Fibroblast of pulmonary artery (primary cell): ENCODE measurements around the gene ERAS.

ENCODE experiments used
- DNase-seq: peaks from one replicate; pipeline ENCODE4 v3.0.0-alpha.2; 2010; ENCODE audit warnings: low read depth
- H3K4me3 ChIP-seq: replicated peaks from 2 replicates; pipeline ENCODE4 v1.5.1; 2011; ENCODE audit warnings: low read depth, mild to moderate bottlenecking, control low read depth, low read length, moderate library complexity
- CTCF ChIP-seq: IDR thresholded peaks from 2 replicates; pipeline ENCODE4 v1.5.1; 2011; ENCODE audit warnings: mild to moderate bottlenecking, control low read depth, low read length, inconsistent platforms; ENCODE audit errors: missing control alignments

The ERAS gene

GRCh38 chrX:48826135-48826875 lies at the start of gene ERAS:
Gene ERAS, plus strand, starts transcription at chrX:48826513. Its CDS starts 2,611 bp downstream, at chrX:48829124.
- TF ChIP-seq CTCF, result no peak
- no peak within 1 kb of the TSS for H3K4me3 ChIP-seq
- DNase-seq, result no peak

GRCh38 chrX:48776818-48777439 lies 49.4 kb upstream of the ERAS start:
- no peak overlapping the region for H3K4me3 ChIP-seq
- TF ChIP-seq CTCF, result no peak

GRCh38 chrX:48779399-48779798 lies 46.9 kb upstream of the ERAS start:
- no peak for DNase-seq
- no peak overlapping the region for H3K4me3 ChIP-seq
- TF ChIP-seq CTCF, result no peak

More at GRCh38 chrX:48776818-48777439, 49.4 kb upstream of the ERAS start:
- DNase-seq, result no peak

GRCh38 chrX:48781705-48782104 lies 44.6 kb upstream of the ERAS start:
- DNase-seq, result no peak
- TF ChIP-seq CTCF, result no peak
- H3K4me3 ChIP-seq, result no peak overlapping the region

GRCh38 chrX:48782216-48782615 lies 44.1 kb upstream of the ERAS start:
- no peak overlapping the region for H3K4me3 ChIP-seq
- TF ChIP-seq CTCF, result no peak
- no peak for DNase-seq

GRCh38 chrX:48782795-48783194 lies 43.5 kb upstream of the ERAS start:
- no peak overlapping the region for H3K4me3 ChIP-seq
- no peak for TF ChIP-seq CTCF

More at GRCh38 chrX:48782795-48783194, 43.5 kb upstream of the ERAS start:
- DNase-seq, result no peak
